Measurements from ENCODE around the gene CD1E.
"Not testable (repeated sequence)": the region's sequence is repeated elsewhere in the genome, so short reads cannot be mapped to it uniquely, and the experiment has no call there.

CD1E gene

DNA sequence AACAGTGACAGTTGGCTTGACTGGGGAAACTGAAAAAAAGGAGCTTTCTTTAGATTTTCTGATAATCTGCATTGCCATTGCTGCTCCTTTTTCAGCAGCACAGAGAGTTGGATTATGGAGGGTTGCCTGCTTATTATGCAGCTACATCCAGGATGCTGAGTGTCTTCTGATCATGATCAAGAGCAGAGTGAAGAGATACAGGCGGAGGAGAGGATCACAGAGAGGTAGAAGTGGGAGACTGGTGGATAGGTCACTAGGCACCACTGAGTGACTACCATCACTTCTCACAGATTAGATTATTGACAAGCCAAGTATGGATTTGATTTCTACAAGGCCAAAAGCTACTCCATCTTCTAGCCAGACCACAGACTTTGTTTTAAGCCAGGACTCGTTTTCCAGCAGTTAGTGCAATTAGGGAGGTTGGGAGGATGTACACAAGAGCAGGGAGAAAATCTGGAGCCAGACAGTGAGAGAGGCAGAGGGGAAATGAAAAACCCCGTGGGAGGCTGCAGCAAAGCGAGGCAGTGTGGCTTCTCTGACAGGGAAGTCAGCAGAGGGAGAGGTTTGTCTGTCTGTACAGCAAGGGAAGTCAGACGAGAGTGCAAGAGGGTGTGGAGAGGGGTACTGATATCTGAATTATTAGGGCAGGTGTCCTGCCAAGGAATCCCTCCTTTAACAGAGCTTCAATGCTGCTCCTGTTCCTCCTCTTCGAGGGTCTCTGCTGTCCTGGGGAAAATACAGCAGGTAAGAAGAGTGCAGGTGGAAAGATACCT is at the start of gene CD1E:
TSS of gene CD1E (plus strand) at position 592 of the 773 bp plus-strand sequence. CDS start at position 687, 95 bp downstream.
- DNase-seq, result peak; percentile 30

DNA sequence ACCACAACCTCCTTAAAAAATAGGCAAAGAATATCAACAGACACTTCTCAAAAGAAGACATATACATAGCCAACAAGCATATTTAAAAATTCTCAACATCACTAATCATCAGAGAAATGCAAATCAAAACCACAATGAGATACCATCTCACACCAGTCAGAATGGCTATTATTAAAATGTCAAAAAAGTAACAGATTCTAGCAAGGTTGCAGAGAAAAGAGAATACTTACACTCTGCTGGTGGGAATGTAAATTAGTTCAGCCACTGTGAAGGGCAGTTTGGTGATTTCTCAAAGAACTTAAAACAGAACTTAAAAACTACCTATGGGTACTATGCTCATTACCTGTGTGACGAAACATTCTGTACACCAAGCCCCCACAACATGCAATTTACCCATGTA is 43.1 kb upstream of the CD1E start:
- DNase-seq, result no peak

DNA sequence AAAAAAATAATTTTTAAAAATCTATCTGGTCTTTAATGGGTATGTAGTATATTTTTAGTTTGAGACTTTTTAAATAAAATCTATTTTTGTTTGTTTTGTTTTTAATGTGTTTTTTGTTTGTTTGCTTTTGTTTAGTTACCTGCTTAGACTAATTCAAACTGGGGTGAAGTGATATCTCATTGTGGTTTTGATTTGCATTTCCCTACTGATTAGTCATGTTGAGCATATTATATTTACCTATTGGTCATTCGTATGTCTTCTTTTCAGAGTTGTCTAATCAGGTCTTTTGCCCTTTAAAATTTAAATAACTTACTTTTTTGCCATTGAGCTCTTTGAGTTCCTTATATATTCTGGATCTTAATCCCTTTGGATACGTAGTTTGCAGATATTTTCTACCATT is 42.6 kb upstream of the CD1E start:
- no peak for DNase-seq

DNA sequence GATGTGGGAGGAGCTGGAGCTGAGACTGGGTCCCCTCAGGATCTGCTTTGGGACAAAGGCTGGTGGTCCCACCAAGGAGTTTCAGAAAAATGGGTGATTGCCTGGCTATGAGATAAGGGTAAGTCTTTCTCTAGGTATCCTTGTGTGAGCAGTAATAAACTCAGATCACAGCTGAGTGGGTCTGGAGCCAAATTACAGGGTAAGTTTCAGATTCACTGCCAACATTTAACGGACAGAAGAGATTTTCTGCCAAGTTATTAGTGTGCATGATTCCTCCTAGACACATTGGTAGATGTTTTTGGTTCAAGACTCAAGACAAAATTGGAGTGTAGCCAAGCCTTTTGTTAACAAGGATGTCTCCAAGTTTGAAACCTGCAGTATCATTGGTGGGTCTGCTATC is 29.8 kb upstream of the CD1E start:
- DNase-seq, result no peak

DNA sequence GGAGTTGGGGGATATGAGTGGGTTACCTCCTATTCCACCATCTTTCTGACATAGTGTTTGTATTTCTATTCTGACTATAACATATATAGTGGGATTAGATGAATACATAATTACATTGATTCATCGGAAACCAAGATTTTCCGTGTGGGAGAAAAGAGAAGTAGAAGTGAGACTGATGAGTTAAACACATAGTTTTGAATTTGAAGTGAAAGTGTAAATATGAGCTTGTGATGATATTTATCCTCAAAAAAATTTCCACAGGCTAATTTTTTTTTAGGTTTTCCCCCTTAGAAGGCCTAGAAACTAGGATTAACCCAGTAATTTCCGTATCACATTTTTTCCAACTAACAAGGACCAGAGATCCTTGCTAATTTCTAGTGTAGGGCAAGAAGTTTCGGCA is 29.3 kb upstream of the CD1E start:
- DNase-seq, result no peak

DNA sequence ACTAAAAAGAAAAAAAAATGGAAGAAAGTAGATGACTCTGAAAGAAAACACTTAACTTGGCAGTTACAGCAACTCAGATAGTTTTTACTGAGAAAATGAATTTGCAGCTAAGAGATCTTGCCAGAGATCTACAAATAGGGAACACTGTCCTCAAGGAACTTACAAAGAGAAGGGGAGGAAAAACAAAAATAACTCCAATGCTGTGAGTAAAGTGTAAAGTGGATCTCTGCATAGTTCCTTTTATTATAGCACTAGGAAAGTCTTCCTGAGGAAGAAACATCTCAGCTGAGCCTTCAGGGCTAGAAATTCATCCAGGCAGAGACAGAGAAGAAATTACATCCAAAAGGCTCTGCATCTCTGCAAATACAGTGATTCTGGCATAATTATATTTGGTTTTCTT is 26.2 kb upstream of the CD1E start:
- DNase-seq, result no peak

DNA sequence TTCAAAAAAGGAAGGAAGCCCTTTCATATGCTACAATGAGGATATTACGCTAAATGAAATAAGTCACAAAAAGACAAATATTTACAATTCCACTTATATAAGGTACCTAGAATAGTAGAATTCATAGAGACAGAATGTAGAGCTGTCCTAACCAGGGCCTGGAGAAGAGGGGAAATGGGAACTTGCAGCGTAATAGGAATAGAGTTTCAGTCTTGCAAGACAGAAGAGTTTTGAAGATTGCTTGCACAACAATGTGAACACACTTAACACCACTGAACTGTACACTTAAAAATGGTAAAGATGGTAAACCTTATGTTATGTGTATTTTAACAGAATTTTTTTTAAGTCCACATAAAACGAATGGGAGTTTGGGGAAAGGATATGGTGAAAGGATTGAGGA is 25.3 kb upstream of the CD1E start:
- no peak for DNase-seq

DNA sequence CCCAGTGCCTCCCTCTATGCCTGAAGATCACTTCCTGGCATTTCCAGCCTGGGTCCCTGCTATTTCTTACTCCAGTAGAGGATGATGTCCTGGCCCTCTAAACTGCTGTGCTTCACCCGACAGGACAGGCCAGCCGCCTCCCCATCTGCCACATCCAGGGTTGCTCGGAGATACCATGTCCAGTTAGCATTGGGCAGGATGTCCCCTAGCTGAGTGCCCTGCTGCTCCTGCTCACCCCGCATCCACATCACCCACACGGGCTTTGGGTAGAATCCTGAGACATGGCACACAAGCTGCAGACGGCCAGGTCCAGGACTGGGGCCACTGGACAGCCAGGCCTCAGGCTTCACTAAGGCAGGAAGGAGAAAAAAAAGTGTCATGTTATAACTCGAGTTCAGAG is 24.4 kb upstream of the CD1E start:
- DNase-seq, result no peak

DNA sequence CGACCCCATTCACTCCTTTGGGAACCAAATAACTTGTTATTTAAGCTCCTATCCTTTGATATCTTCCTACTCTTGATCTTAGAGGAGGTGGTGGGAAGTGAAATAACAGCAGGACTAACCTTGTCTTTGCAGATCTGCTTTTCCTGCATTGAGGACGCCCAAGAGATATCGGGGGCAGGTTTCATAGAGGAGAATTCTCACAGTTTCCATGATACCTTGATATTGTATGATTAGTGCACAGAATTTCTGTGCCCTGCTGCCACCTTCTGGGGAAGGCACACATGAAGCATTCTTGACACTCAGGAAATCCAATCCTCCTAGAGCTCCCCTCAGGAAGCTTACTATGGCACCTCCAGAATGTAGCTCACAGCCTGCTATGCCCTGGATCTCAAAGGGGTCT is 24.0 kb upstream of the CD1E start:
- peak; percentile 47 for DNase-seq

DNA sequence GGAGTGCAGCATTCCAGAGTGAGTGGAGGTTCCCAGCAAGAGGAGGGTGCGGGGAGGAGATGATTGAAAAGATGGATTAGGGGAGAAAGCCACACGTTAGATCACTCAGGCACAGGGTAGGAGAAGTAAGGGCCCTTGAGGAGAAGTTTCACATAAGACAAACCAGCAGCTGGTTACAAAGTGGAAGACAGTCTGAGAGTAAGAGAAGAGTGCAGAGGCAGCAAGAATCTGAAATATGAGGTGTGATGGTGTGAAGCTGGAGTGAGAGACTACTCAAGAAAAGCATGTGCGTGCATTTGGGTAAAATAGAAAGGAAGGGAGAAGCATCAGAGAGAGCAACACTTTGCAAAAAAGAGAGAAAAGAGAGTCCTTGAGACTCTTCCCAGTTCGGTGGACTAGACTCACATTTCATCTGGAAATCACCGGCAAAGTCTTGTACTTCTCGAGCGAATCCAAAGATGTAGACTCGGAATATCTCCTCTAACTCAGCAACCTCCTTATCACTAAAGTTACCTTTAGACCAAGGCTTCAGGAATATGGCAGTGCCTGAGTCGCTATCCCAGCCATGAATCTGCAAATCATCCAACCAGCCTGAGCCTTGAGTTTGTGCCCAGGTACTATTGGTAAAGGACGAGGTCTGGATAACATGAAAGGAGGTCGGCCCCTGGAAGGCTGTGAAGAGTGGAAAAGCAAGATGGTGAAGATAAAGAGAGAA is 23.1 kb upstream of the CD1E start:
- DNase-seq, result no peak

DNA sequence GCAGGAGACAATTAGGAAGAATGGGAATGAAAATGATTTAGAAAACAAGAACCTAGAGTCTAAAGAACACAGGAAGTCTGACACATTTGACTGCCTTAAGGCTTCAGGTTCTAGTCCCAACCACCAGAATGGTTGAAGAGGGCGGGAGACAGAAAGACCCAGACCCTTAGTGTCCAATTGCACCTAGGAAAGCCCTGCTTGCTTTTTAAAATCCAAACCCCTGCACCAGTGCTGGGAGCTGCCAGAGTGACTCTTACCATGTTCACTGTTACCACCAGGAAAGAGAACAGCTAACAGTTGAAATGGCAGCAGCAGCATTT is 22.6 kb upstream of the CD1E start:
- DNase-seq, result no peak

DNA sequence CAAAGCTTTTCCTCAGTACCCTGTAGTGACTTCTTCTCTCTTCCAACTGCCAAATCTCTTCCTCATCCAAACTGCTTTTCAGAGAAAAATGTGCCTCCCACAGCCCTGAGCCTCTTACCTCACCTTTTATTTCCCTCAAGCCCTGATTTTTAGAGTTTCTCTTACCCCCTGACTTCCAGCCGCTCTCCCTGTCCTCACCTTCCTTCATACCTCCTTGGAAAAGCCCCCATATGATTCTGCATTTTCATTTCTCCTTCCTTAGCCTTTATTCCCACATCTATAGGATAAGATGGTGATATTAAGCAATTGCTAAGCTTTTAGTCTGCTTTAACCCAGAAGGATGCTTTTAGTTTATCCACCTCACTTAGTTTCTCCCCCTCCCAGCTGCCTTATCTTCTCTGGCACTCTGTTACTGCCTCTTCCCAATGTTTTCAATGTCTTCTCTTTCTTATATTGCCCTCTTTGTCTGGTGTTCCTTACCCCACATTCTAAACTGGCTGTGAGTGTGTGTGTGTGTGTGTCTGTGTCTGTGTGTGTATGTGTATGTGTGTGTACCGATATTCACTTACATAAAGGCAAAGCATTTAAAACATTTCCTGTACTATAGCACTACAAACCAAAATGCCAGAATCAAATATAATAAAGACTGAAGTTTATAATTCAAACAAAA is 22.1 kb upstream of the CD1E start, which contains the start of gene CD1B:
TSS of gene CD1B (minus strand) at position 51 of the 670 bp plus-strand sequence. CDS start 108 bp downstream, outside the sequence.
- DNase-seq, result no peak

DNA sequence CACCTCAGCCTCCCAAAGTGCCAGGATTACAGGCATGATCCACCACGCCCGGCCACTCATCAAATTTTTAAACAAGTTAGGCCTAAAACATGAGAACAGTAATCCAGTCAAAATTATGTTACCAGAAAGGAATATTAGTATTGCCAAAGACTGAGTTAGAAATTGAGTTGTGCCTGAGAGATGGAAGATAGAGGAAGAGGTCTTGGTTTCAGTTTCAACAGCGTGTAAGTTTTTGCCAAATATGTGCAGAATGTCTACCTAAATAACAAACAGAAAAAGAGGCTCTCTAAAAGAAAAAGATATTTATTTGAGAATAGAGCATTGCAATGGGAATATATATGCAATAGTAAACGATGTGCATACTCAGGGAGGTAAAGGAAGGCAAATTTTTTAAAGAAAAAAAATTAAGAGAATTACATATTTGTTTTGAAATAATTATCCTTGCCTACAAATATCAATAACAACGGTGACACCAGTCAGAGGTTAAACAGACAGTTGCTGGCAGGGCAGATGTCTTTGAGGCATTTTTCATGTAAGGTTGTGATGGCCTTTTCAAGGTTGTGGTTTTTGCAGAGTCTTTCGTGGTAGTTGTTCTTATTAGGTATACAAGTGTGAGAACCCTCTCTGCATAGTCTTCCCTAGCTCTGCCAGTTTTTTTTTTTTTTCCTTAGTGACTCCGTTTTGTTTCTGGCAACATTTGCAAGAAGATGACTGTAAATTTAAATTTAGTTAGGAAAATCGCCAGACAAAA is 20.1 kb upstream of the CD1E start:
- DNase-seq, result no peak

DNA sequence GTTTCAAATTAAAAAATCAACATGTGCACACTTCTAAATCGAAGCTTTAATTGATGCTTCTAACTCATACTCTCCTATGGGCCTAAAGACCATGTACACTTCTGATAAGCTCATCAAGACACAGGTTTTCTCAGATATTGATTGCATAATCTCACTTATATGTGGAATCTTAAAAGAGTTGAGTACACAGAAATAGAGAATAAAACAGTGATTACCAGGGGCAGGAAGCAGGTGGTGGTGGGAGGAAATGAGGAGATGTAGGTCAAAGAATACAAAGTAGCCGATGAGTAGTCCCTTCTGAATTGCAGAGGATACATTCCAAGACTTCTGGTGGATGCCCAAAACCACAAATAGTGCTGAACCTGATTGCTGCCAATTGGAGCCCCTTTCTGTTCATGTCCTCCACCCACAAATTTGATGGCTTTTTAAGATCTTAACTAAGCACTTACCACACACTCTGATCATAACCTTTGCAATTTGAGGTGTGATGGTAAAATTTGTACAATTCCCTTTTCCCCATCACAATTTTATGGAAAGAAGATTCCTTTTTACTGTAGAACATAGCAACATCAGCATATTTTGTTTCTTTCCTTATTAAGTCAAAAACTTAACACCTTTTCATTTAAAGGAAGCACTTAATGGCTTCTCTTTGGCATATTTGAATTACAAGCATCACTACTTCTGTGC is 19.0 kb upstream of the CD1E start:
- no peak for DNase-seq

DNA sequence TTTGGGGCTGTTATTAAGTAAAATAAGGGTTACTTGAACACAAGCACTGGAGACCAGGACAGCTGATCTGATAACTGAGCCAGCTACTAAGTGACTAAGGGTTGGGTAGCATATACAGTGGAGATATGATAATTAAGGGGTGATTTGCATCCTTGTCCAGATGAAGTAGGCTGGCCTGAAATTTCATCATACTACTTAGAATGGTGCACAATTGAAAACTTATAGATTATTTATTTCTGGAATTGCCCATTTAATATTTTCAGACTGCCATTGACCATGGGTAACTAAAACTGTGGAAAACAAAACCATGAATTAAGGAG is 18.5 kb upstream of the CD1E start:
- no peak for DNase-seq

DNA sequence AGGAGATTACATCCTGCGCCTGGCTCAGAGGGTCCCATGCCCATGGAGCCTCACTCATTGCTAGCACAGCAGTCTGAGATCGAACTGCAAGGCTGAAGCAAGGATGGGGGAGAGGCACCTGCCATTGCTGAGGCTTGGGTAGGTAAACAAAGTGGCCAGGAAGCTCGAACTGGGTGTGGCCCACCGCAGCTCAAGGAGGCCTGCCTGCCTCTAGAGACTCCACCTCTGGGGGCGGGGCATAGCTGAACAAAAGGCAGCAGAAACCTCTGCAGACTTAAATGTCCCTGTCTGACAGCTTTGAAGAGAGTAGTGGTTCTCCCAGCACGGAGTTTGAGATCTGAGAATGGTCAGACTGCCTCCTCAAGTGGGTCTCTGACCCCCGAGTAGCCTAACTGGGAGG is 17.3 kb upstream of the CD1E start:
- DNase-seq, result not testable (repeated sequence)

DNA sequence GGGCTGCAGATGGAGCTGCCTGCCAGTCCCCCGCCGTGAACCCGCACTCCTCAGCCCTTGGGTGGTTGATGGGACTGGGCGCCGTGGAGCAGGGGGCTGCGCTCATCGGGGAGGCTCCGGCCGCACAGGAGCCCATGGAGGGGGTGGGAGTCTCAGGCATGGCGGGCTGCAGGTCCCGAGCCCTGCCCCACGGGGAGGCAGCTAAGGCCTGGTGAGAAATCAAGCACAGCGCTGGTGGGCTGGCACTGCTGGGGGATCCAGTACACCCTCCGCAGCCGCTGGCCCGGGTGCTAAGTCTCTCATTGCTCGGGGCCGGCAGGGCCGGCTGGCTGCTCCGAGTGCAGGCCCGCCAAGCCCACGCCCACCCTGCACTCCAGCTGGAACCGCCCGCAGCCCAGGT is 4.7 kb upstream of the CD1E start:
- not testable (repeated sequence) for DNase-seq

DNA sequence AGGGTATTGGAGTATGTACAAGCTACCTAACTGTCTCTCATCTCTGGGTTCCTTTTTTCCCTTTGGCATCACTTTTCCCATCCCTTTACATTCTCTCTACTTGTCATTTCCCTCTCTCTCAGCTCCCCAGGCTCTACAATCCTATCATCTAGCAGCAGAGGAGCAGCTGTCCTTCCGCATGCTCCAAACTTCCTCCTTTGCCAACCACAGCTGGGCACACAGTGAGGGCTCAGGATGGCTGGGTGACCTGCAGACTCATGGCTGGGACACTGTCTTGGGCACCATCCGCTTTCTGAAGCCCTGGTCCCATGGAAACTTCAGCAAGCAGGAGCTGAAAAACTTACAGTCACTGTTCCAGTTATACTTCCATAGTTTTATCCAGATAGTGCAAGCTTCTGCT is 561 bp downstream of the CD1E start:
- no peak for DNase-seq

DNA sequence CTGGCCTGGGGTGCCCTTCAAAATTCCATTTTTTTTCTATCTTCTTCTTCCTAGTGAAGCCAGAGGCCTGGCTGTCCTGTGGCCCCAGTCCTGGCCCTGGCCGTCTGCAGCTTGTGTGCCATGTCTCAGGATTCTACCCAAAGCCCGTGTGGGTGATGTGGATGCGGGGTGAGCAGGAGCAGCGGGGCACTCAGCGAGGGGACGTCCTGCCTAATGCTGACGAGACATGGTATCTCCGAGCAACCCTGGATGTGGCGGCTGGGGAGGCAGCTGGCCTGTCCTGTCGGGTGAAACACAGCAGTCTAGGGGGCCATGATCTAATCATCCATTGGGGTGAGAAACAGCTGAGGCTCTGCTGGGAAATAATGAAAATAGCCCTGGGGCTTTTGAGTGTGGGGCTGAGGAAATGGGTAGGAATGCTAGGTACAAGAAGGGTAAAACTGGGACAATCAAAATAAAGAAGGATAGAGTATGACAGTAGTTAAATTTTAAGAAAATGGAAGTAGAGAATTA is 2.1 kb downstream of the CD1E start:
- no peak for DNase-seq

DNA sequence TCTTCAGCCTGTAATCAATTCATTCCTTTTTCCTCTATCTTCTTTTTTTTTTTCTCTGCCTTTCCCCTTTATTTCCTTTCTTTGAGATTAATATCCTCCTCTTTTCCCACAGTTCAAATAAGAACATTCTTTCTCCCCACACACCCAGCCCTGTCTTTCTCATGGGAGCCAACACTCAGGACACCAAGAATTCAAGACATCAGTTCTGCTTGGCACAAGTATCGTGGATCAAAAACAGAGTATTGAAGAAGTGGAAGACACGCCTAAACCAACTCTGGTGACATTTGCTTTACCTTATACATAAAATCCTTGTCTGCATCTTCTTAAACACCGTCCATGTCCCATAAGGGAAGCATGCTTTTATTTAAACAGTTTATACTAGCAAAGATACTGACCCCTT is 2.9 kb downstream of the CD1E start:
- DNase-seq, result no peak

DNA sequence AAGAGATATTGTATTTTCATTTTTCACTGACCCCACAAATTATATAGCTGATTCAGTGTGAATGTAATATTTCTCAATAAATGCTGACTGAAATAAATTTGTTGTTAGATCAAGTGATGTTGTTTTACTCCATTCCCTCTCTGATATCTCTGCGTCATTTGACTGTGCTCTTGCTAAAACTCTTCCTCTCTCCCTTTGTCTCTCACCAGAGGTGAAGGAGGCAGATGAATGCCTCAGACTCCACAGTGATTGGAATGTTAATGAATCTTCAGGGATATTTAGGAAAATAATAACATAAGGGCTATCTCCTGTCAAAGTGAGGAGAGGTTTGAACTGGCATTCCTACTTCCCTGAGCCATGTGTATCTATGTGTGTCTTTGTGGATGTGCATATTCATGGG is 3.7 kb downstream of the CD1E start:
- DNase-seq, result no peak

DNA sequence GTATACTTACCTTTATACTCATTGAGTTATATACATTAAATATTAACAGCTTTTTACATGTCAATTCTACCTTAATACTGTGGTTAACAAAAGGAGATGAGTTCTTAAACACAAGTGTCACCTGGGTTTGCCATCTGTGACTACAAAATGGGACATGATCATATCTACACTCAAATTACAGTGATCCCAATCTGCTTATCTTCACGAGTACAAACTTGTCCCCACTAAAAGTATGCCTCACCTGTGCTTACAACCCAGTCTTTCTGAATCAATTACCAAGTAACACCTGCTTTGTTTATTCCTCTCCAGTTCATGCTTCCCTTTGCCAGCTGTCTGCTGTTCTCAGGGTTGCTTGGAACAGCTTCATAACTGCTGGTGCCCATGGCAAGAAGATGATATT is 8.8 kb downstream of the CD1E start:
- DNase-seq, result no peak

DNA sequence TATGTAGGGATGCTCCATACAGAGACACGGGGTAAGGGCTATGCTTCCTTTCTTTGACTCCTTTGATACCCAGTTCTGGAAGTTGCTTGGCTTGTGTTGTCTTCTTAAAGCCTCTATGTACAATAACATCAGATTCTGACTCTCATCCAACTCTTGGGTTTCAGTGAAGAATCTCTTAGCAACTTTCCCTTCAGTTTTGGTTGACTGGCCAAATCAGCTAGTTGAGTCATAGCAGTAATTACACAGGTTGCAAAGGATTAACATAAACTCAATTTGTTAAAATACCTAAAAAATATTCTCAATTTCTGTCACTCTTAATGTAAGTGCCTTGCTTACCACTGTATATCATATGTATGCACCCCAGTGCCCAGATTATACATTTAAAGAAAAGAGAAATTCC is 9.2 kb downstream of the CD1E start:
- DNase-seq, result no peak

Data from GDM1 (cell line).